HUES6 (cell line): ENCODE measurements around the gene NR2C2AP.
A peak's percentile ranks its signal among the peaks of the same experiment; 100 is the strongest.

ENCODE experiments used
- H3K27ac ChIP-seq: 2 replicates; pipeline ENCODE4 v1.7.0; 2013; ENCODE audit warnings: low read depth, mild to moderate bottlenecking, low read length, inconsistent platforms
- H3K27me3 ChIP-seq: 2 replicates; pipeline ENCODE4 v1.6.1; 2013; ENCODE audit warnings: low read length; ENCODE audit not compliant: control insufficient read depth, insufficient read depth
- H3K36me3 ChIP-seq: 2 replicates; pipeline ENCODE4 v1.6.1; 2013; ENCODE audit warnings: low read length; ENCODE audit not compliant: control insufficient read depth, insufficient read depth
- H3K4me1 ChIP-seq: 2 replicates; pipeline ENCODE4 v1.6.1; 2013; ENCODE audit warnings: low read length; ENCODE audit not compliant: control insufficient read depth, insufficient read depth
- H3K4me3 ChIP-seq: 2 replicates; pipeline ENCODE4 v1.5.1; 2013; ENCODE audit warnings: low read depth, low read length
- H3K9ac ChIP-seq: one replicate; pipeline ENCODE4 v1.6.1; 2013; ENCODE audit warnings: mild to moderate bottlenecking, low read length
- H3K9me3 ChIP-seq: 2 replicates; pipeline ENCODE4 v1.6.1; 2013; ENCODE audit warnings: low read depth, low read length; ENCODE audit not compliant: control insufficient read depth, insufficient read depth

The NR2C2AP gene

GRCh38 chr19:19214892-19215291 is 11.7 kb upstream of the NR2C2AP start:
- Histone ChIP-seq H3K9ac (no peak overlapping the region), H3K4me1 (0 out of 2 replicates have a peak, but pooled peaks cover 7% of the 10 kb centered on the region), H3K27me3 (peaks cover 70% of the 10 kb centered on the region), H3K27ac (no peak overlapping the region), H3K4me3 (no peak overlapping the region), H3K36me3 (no peaks in the 10 kb centered on the region), H3K9me3 (no peaks in the 10 kb centered on the region)

GRCh38 chr19:19214159-19214490 is 10.9 kb upstream of the NR2C2AP start:
- Histone ChIP-seq H3K36me3 (no peaks in the 10 kb centered on the region), H3K4me3 (no peak overlapping the region), H3K4me1 (0 out of 2 replicates have a peak, but pooled peaks cover 7% of the 10 kb centered on the region), H3K9ac (no peak overlapping the region), H3K27ac (no peak overlapping the region), H3K27me3 (peaks cover 74% of the 10 kb centered on the region), H3K9me3 (no peaks in the 10 kb centered on the region)

GRCh38 chr19:19213426-19214158 is 10.4 kb upstream of the NR2C2AP start:
- Histone ChIP-seq H3K9ac (no peak overlapping the region), H3K9me3 (no peaks in the 10 kb centered on the region), H3K27me3 (peaks cover 75% of the 10 kb centered on the region), H3K4me3 (no peak overlapping the region), H3K4me1 (0 out of 2 replicates have a peak, but pooled peaks cover 7% of the 10 kb centered on the region), H3K27ac (no peak overlapping the region), H3K36me3 (no peaks in the 10 kb centered on the region)

GRCh38 chr19:19212916-19213315 is 9.7 kb upstream of the NR2C2AP start:
- 0 out of 2 replicates have a peak, but pooled peaks cover 7% of the 10 kb centered on the region for H3K4me1 ChIP-seq
- H3K9me3 ChIP-seq, result no peaks in the 10 kb centered on the region
- H3K36me3 ChIP-seq, result no peaks in the 10 kb centered on the region
- H3K27me3 ChIP-seq, result peaks cover 79% of the 10 kb centered on the region
- H3K4me3 ChIP-seq, result no peak overlapping the region
- no peak overlapping the region for H3K9ac ChIP-seq
- no peak overlapping the region for H3K27ac ChIP-seq

- Histone ChIP-seq H3K9me3 (no peaks in the 10 kb centered on the region), H3K4me1 (0 out of 2 replicates have a peak, but pooled peaks cover 7% of the 10 kb centered on the region), H3K27ac (no peak within 1 kb of the TSS), H3K27me3 (peaks cover 88% of the 10 kb centered on the region), H3K4me3 (peak within 1 kb of the TSS; percentile 71), H3K9ac (no peak within 1 kb of the TSS), H3K36me3 (no peaks in the 10 kb centered on the region)
Measured at GRCh38 chr19:19211499-19212420, 8.5 kb upstream of the NR2C2AP start, which contains the start of gene NCAN. NCAN (plus strand) TSS chr19:19211958; CDS start chr19:19216954, 4,996 bp downstream.

GRCh38 chr19:19209372-19209771 is 6.2 kb upstream of the NR2C2AP start:
- H3K4me1 ChIP-seq, result 0 out of 2 replicates have a peak, but pooled peaks cover 7% of the 10 kb centered on the region
- no peak overlapping the region for H3K27ac ChIP-seq
- H3K9me3 ChIP-seq, result no peaks in the 10 kb centered on the region
- no peaks in the 10 kb centered on the region for H3K36me3 ChIP-seq
- H3K9ac ChIP-seq, result no peak overlapping the region
- peaks cover 98% of the 10 kb centered on the region for H3K27me3 ChIP-seq
- no peak overlapping the region for H3K4me3 ChIP-seq

- peaks cover 89% of the 10 kb centered on the region for H3K27me3 ChIP-seq
- H3K36me3 ChIP-seq, result no peaks in the 10 kb centered on the region
Measured at GRCh38 chr19:19207637-19208572, 4.7 kb upstream of the NR2C2AP start.

GRCh38 chr19:19206938-19207337 is 3.7 kb upstream of the NR2C2AP start:
- Histone ChIP-seq H3K36me3 (0 out of 2 replicates have a peak, but pooled peaks cover 1% of the 10 kb centered on the region), H3K4me1 (peaks cover 4% of the 10 kb centered on the region; the same call in 1 of the 2 replicates), H3K27ac (no peak overlapping the region), H3K27me3 (peaks cover 80% of the 10 kb centered on the region), H3K9ac (no peak overlapping the region), H3K9me3 (no peaks in the 10 kb centered on the region), H3K4me3 (no peak overlapping the region)

More at GRCh38 chr19:19207637-19208572, 4.7 kb upstream of the NR2C2AP start:
- no peak overlapping the region for H3K4me3 ChIP-seq
- H3K27ac ChIP-seq, result no peak overlapping the region
- no peaks in the 10 kb centered on the region for H3K9me3 ChIP-seq
- 0 out of 2 replicates have a peak, but pooled peaks cover 5% of the 10 kb centered on the region for H3K4me1 ChIP-seq
- H3K9ac ChIP-seq, result no peak overlapping the region

- peaks cover 13% of the 10 kb centered on the region for H3K36me3 ChIP-seq
- no peak overlapping the region for H3K27ac ChIP-seq
- peaks cover 68% of the 10 kb centered on the region for H3K27me3 ChIP-seq
- H3K4me1 ChIP-seq, result peaks cover 4% of the 10 kb centered on the region; the same call in 1 of the 2 replicates
- no peak overlapping the region for H3K9ac ChIP-seq
- H3K9me3 ChIP-seq, result no peaks in the 10 kb centered on the region
- H3K4me3 ChIP-seq, result no peak overlapping the region
Measured at GRCh38 chr19:19205416-19206410, 2.5 kb upstream of the NR2C2AP start.
